HepG2 (cell line): Measurements from ENCODE around the gene DYRK1B. TPM values are rescaled to one million over a fixed set of nuclear protein-coding genes. Genes with fewer than 3 reads are reported as not detected.

Experiments
- AKAP8 ChIP-seq: sonication (generic); formaldehyde crosslinking; IDR thresholded peaks from 2 replicates; pipeline ENCODE4 v1.5.1; 2020; ENCODE audit warnings: mild to moderate bottlenecking, missing genetic modification reagents
- ARNT ChIP-seq: fragments of 450-650 bp; IDR thresholded peaks from 2 replicates; pipeline ENCODE4 v1.6.1; 2017
- ASH2L ChIP-seq: fragments of 300-600, 200-600 bp; sonication (generic); IDR thresholded peaks from 2 replicates; pipeline ENCODE4 v1.7.0; 2017; ENCODE audit warnings: low read depth, mild to moderate bottlenecking, moderate library complexity, mixed read lengths, low read length; ENCODE audit not compliant: insufficient read length
- ATF7 ChIP-seq, 2 experiments: fragments of 450-650 bp in 1 of 2; sonication (generic) in 1 of 2; formaldehyde crosslinking in 1 of 2; IDR thresholded peaks; 2 replicates each; pipeline versions ENCODE4 v1.4.0 to v1.6.1; 2016 to 2020; ENCODE audit warnings: antibody characterized with exemption in 1 of 2, mild to moderate bottlenecking in 1 of 2, missing genetic modification reagents in 1 of 2
- NFE2 ChIP-seq: sonication (generic); formaldehyde crosslinking; IDR thresholded peaks from 2 replicates; pipeline ENCODE4 v1.4.0; 2020; ENCODE audit warnings: missing genetic modification reagents
- PHF8 ChIP-seq: sonication (generic); formaldehyde crosslinking; IDR thresholded peaks from 2 replicates; pipeline ENCODE4 v1.5.0; 2020; ENCODE audit warnings: missing genetic modification reagents
- TBX3 ChIP-seq: fragments of 450-650 bp; IDR thresholded peaks from 2 replicates; pipeline ENCODE4 v1.6.1; 2017; ENCODE audit warnings: antibody characterized with exemption, mild to moderate bottlenecking, inconsistent platforms, borderline replicate concordance
- ZNF333 ChIP-seq: sonication (generic); formaldehyde crosslinking; IDR thresholded peaks from 2 replicates; pipeline ENCODE4 v1.4.0; 2020; ENCODE audit warnings: mild to moderate bottlenecking, missing genetic modification reagents, borderline replicate concordance
- ZNF543 ChIP-seq: sonication (generic); formaldehyde crosslinking; IDR thresholded peaks from 2 replicates; pipeline ENCODE4 v1.4.0; 2020; ENCODE audit warnings: mild to moderate bottlenecking, missing genetic modification reagents
- ZNF549 ChIP-seq: sonication (generic); formaldehyde crosslinking; IDR thresholded peaks from 2 replicates; pipeline ENCODE4 v1.5.0; 2020; ENCODE audit warnings: missing genetic modification reagents
- ZNF761 ChIP-seq: sonication (generic); formaldehyde crosslinking; conservative IDR thresholded peaks from 2 replicates; pipeline ENCODE4 v1.4.0; 2020; ENCODE audit warnings: mild to moderate bottlenecking, missing genetic modification reagents
- ZSCAN31 ChIP-seq: sonication (generic); formaldehyde crosslinking; IDR thresholded peaks from 2 replicates; pipeline ENCODE4 v1.5.0; 2020; ENCODE audit warnings: low read depth, mild to moderate bottlenecking, missing genetic modification reagents
- polyA plus RNA-seq, 8 experiments: library from polyadenylated mRNA; depleted of rRNA in 3 of 8; stranded (reverse) in 7 of 8; unstranded in 1 of 8; fragments of >200 nt; fragmentation: Illumina TruSeq in 4 of 8; extraction: Trizol in 4 of 8; gene quantifications; 2 replicates each; pipeline versions ENCODE4 v1.2.1 to v1.2.3, GENCODE V29; 2011 to 2016; ENCODE audit warnings: low read depth in 4 of 8, missing spikeins in 1 of 8, mixed read lengths in 1 of 8; ENCODE audit not compliant: insufficient read depth in 1 of 8
- total RNA-seq, 5 experiments: library from RNA; depleted of rRNA; stranded (reverse); fragments of >200 nt; fragmentation: Illumina TruSeq; extraction: Trizol; gene quantifications; 2 replicates each; pipeline ENCODE4 v1.2.3, GENCODE V29; 2016; ENCODE audit warnings: low read depth in 1 of 5
- TF ChIP-seq, protein P1 (sequence below): sonication (generic); formaldehyde crosslinking; conservative IDR thresholded peaks from 2 replicates; pipeline ENCODE4 v1.8.0; 2022; ENCODE audit warnings: mild to moderate bottlenecking, moderate library complexity, missing genetic modification reagents
- TF ChIP-seq, protein P2 (sequence below): sonication (generic); formaldehyde crosslinking; IDR thresholded peaks from 2 replicates; pipeline ENCODE4 v1.5.1; 2020; ENCODE audit warnings: mild to moderate bottlenecking, missing genetic modification reagents, moderate library complexity
- TF ChIP-seq, protein P3 (sequence below): IDR thresholded peaks from 2 replicates; pipeline ENCODE4 v1.6.1; 2016
- TF ChIP-seq, protein P4 (sequence below): IDR thresholded peaks from 2 replicates; pipeline ENCODE4 v1.6.1; 2016; ENCODE audit warnings: mild to moderate bottlenecking
- TF ChIP-seq, protein P5 (sequence below): sonication (generic); formaldehyde crosslinking; IDR thresholded peaks from 2 replicates; pipeline ENCODE4 v1.9.0; 2021; ENCODE audit warnings: mild to moderate bottlenecking, missing genetic modification reagents

The DYRK1B gene
- total and polyA plus RNA-seq, 2 of the 13 experiments (the other 11 are each of a cell fraction or from before 2014, with no cell fraction given) = 0.82 to 1.3 TPM

DNA sequence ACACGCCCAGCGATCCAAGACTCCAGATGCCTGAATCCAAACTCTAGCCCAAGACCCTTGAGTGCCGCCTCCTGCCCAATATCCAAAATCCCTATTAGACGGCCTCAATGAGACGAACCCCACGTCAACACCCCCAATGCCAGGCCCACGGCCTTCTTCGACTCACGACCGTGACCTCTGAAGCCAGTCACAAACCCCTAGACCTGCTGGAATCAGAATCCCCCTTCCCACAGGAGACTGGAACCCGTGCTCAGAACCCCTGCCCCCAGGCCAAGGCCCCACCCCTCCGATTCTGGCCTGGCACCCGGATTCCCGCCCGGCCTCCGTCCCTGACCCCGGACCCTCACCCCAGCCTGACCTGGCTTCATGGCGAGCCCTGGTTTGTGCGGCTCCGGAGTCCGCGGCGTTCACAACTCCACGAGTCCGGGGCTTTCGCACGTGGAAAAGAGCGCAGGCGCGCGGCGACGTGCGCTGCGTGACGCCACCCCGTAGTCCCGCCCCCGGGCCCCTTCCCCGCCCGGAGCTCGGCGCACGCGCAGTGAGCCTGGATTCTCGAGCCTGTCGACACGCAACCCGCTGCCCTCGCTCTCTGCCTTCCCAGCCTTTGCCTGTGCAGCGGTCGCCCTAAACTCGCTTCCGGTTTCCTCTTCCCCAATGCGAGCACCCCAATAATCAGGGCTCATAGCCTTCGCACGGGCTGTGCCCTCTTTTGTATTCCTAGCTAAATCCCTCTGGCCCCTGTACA, 12.1 kb upstream of the DYRK1B start, which contains the start of gene FBL (continued):
- TF ChIP-seq AKAP8 (CRISPR knock-in tag) (no peak), ZNF761 (no peak), TBX3 (no peak), ARNT (no peak), ZSCAN31 (CRISPR knock-in tag) (no peak; the same call in 1 of the 2 replicates), PHF8 (peak; percentile 81), ZNF333 (no peak), ATF7 (IDR thresholded peaks at IDR 0.05) (no peak), ATF7 (CRISPR knock-in tag; IDR thresholded peaks at IDR 0.05) (no peak), NFE2 (CRISPR knock-in tag) (no peak), ZNF549 (CRISPR knock-in tag) (peak; percentile 86; the same call in 1 of the 2 replicates), ZNF543 (CRISPR knock-in tag) (peak; percentile 72; the same call in 1 of the 2 replicates), ASH2L (peak; percentile 66)
- TF ChIP-seq, protein P1, sequence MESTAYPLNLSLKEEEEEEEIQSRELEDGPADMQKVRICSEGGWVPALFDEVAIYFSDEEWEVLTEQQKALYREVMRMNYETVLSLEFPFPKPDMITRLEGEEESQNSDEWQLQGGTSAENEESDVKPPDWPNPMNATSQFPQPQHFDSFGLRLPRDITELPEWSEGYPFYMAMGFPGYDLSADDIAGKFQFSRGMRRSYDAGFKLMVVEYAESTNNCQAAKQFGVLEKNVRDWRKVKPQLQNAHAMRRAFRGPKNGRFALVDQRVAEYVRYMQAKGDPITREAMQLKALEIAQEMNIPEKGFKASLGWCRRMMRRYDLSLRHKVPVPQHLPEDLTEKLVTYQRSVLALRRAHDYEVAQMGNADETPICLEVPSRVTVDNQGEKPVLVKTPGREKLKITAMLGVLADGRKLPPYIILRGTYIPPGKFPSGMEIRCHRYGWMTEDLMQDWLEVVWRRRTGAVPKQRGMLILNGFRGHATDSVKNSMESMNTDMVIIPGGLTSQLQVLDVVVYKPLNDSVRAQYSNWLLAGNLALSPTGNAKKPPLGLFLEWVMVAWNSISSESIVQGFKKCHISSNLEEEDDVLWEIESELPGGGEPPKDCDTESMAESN (CRISPR knock-in tag) = peak; percentile 80
- TF ChIP-seq, protein P2, sequence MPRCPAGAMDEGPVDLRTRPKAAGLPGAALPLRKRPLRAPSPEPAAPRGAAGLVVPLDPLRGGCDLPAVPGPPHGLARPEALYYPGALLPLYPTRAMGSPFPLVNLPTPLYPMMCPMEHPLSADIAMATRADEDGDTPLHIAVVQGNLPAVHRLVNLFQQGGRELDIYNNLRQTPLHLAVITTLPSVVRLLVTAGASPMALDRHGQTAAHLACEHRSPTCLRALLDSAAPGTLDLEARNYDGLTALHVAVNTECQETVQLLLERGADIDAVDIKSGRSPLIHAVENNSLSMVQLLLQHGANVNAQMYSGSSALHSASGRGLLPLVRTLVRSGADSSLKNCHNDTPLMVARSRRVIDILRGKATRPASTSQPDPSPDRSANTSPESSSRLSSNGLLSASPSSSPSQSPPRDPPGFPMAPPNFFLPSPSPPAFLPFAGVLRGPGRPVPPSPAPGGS (CRISPR knock-in tag) = no peak
- TF ChIP-seq, protein P3, sequence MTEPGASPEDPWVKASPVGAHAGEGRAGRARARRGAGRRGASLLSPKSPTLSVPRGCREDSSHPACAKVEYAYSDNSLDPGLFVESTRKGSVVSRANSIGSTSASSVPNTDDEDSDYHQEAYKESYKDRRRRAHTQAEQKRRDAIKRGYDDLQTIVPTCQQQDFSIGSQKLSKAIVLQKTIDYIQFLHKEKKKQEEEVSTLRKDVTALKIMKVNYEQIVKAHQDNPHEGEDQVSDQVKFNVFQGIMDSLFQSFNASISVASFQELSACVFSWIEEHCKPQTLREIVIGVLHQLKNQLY (CRISPR knock-in tag) = no peak
- TF ChIP-seq, protein P4, sequence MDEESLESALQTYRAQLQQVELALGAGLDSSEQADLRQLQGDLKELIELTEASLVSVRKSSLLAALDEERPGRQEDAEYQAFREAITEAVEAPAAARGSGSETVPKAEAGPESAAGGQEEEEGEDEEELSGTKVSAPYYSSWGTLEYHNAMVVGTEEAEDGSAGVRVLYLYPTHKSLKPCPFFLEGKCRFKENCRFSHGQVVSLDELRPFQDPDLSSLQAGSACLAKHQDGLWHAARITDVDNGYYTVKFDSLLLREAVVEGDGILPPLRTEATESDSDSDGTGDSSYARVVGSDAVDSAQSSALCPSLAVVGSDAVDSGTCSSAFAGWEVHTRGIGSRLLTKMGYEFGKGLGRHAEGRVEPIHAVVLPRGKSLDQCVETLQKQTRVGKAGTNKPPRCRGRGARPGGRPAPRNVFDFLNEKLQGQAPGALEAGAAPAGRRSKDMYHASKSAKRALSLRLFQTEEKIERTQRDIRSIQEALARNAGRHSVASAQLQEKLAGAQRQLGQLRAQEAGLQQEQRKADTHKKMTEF = peak; percentile 60
- TF ChIP-seq, protein P5, sequence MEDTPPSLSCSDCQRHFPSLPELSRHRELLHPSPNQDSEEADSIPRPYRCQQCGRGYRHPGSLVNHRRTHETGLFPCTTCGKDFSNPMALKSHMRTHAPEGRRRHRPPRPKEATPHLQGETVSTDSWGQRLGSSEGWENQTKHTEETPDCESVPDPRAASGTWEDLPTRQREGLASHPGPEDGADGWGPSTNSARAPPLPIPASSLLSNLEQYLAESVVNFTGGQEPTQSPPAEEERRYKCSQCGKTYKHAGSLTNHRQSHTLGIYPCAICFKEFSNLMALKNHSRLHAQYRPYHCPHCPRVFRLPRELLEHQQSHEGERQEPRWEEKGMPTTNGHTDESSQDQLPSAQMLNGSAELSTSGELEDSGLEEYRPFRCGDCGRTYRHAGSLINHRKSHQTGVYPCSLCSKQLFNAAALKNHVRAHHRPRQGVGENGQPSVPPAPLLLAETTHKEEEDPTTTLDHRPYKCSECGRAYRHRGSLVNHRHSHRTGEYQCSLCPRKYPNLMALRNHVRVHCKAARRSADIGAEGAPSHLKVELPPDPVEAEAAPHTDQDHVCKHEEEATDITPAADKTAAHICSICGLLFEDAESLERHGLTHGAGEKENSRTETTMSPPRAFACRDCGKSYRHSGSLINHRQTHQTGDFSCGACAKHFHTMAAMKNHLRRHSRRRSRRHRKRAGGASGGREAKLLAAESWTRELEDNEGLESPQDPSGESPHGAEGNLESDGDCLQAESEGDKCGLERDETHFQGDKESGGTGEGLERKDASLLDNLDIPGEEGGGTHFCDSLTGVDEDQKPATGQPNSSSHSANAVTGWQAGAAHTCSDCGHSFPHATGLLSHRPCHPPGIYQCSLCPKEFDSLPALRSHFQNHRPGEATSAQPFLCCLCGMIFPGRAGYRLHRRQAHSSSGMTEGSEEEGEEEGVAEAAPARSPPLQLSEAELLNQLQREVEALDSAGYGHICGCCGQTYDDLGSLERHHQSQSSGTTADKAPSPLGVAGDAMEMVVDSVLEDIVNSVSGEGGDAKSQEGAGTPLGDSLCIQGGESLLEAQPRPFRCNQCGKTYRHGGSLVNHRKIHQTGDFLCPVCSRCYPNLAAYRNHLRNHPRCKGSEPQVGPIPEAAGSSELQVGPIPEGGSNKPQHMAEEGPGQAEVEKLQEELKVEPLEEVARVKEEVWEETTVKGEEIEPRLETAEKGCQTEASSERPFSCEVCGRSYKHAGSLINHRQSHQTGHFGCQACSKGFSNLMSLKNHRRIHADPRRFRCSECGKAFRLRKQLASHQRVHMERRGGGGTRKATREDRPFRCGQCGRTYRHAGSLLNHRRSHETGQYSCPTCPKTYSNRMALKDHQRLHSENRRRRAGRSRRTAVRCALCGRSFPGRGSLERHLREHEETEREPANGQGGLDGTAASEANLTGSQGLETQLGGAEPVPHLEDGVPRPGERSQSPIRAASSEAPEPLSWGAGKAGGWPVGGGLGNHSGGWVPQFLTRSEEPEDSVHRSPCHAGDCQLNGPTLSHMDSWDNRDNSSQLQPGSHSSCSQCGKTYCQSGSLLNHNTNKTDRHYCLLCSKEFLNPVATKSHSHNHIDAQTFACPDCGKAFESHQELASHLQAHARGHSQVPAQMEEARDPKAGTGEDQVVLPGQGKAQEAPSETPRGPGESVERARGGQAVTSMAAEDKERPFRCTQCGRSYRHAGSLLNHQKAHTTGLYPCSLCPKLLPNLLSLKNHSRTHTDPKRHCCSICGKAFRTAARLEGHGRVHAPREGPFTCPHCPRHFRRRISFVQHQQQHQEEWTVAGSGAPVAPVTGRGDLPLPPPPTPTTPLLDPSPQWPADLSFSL (CRISPR knock-in tag) = no peak
